Measurements from ENCODE around the gene VILL.

The VILL gene

DNA sequence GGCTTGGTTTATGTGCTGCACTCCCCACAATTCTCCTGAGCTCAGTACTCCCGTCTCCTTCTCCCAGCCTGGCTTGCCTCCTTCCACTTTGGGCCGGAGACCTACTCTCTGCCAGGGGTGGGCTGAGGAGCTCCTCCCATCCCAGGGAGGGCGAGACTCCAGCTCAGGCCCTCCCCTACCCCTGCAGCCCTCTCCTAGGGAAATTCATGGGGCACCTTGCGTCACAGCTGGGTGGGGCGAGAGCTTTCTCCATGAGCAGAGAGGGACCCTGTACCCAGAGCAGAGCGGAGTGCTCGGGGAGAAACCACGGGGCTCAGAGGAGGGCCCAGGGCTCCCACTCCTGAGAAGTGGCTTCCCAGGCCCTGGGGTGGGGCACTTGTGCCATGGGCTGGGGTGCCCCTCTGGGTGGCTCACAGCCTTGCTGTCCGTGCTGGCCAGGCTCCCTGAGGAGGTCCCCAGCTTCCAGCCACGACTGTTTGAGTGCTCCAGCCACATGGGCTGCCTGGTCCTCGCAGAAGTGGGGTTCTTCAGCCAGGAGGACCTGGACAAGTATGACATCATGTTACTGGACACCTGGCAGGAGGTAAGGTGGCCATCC is 13.3 kb downstream of the VILL start:
- no peak for DNase-seq (ENCODE audit: extremely low spot score)
- ChIA-PET POLR2A (no interaction called here), CTCF (interaction anchor here (0.6 to 4.2 kb wide), 20 partner anchors 9 to 149 kb away, joined by 3 to 42 read pairs (median 4); partner anchors contain the start of genes ACAA1 and DLEC1)
- TF ChIP-seq, protein P1, sequence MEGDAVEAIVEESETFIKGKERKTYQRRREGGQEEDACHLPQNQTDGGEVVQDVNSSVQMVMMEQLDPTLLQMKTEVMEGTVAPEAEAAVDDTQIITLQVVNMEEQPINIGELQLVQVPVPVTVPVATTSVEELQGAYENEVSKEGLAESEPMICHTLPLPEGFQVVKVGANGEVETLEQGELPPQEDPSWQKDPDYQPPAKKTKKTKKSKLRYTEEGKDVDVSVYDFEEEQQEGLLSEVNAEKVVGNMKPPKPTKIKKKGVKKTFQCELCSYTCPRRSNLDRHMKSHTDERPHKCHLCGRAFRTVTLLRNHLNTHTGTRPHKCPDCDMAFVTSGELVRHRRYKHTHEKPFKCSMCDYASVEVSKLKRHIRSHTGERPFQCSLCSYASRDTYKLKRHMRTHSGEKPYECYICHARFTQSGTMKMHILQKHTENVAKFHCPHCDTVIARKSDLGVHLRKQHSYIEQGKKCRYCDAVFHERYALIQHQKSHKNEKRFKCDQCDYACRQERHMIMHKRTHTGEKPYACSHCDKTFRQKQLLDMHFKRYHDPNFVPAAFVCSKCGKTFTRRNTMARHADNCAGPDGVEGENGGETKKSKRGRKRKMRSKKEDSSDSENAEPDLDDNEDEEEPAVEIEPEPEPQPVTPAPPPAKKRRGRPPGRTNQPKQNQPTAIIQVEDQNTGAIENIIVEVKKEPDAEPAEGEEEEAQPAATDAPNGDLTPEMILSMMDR (IDR thresholded peaks at IDR 0.05; ENCODE audit: control extremely low read depth, extremely low read depth, low read depth, missing control alignments), result no peak

DNA sequence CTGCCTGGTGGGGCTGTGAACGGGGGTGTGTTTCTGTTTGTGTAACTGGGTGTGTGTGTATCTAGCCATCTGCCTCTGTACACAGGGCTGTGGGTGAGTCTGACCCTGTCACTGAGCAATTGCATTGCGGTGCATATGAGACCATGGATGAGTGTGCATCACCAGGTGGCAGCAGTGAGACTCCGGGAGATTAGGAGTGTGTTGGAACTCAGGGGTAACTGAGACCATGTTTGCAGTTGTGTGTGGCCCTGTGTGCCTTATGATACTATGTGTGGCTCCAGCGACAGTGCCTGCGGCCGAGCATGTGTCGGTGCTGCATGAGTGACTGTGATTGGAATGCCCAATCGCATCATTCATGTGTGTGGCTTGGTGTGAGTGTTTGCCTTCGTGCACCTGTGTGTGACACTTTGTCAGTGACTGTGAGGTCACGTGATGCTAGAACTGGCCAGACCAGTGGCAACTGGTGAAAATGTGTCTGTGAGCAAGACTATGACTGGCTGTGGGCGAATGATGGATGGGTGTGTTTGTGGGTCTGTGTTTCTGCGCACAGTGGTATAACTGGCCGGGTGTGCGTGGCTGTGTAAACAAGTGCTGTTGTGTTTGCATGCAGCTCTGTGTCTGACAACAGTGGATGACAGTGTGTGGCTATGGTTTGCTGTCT is 14.0 kb downstream of the VILL start:
- POLR2A ChIA-PET, result no interaction called here
- CTCF ChIA-PET, result interaction anchor here (0.6 to 4.2 kb wide), 22 partner anchors 8 to 150 kb away, joined by 3 to 42 read pairs (median 4); partner anchors contain the start of genes ACAA1 and DLEC1
- TF ChIP-seq, protein P1 (IDR thresholded peaks at IDR 0.05; ENCODE audit: control extremely low read depth, extremely low read depth, low read depth, missing control alignments), result peak; percentile 75
- DNase-seq (ENCODE audit: extremely low spot score), result no peak

DNA sequence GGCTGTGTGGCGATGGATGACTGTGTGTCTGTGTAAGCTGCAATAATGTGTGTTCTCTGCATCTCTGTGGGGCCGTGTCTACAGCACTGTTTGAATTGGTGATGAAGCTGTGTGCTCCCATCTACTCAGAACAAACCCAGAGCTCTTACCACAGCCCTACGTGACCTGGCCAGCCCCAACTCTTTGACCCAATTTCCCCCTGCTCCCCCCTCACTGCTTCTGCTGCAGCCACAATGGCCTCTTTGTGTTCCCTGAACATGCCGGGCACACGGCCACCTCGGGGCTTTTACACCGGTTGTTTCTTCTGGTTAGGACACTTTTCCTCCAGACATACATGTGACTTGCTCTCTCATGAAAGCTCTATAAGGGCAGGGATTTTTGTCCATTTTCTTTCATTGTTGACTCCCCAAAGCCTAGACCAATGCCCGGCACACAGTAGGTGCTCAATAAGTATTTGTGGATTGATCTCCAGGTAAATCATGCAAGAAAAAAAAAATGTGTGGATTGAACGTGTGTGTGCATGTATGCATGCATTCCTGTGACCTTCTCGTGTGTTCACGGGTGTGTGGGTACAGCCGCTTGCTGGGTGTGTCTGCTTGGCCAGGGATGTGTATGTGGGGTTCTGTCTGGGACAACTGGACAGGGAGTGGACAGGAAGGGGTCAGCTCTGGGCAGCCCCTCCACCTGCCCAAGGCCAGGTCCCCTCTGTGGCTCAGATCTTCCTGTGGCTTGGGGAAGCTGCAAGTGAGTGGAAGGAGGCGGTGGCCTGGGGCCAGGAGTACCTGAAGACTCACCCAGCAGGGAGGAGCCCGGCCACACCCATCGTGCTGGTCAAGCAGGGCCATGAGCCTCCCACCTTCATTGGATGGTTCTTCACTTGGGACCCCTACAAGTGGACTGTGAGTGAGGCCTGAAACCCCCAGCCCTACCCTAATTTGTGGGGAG is 14.8 kb downstream of the VILL start:
- ChIA-PET POLR2A (interaction anchor here (0.6 kb wide), 1 partner anchor 529 kb away, joined by 3 read pairs; no protein-coding TSS in a partner anchor), CTCF (interaction anchor here (0.9 to 4.2 kb wide), 5 partner anchors 8 to 150 kb away, joined by 3 to 13 read pairs (median 7); no protein-coding TSS in a partner anchor)
- DNase-seq (ENCODE audit: extremely low spot score), result no peak
- TF ChIP-seq, protein P1 (IDR thresholded peaks at IDR 0.05; ENCODE audit: control extremely low read depth, extremely low read depth, low read depth, missing control alignments), result no peak

DNA sequence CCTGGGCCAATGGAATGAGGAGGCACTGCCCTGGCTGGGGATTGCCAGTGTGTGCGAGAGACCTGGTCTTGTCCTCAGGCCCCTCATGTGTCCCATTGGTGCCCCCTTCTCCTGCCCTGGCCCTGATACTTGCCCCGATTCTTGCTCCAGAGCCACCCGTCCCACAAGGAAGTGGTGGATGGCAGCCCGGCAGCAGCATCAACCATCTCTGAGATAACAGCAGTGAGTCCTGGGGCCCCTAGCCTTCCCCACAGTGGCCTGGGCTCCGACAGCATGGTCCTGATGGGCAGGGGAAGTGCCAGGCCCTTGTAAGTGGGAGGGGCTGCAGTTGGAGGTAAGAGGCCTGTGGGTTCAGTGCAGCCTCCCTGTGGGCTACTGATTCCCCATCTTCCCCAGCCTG is 15.4 kb downstream of the VILL start:
- TF ChIP-seq, protein P1 (IDR thresholded peaks at IDR 0.05; ENCODE audit: control extremely low read depth, extremely low read depth, low read depth, missing control alignments), result no peak
- CTCF ChIA-PET, result interaction anchor here (1.4 to 1.5 kb wide), 2 partner anchors 31 to 149 kb away, joined by 3 to 5 read pairs; no protein-coding TSS in a partner anchor
- no peak for DNase-seq (ENCODE audit: extremely low spot score)
- POLR2A ChIA-PET, result interaction anchor here (0.6 kb wide), 1 partner anchor 528 kb away, joined by 3 read pairs; no protein-coding TSS in a partner anchor

DNA sequence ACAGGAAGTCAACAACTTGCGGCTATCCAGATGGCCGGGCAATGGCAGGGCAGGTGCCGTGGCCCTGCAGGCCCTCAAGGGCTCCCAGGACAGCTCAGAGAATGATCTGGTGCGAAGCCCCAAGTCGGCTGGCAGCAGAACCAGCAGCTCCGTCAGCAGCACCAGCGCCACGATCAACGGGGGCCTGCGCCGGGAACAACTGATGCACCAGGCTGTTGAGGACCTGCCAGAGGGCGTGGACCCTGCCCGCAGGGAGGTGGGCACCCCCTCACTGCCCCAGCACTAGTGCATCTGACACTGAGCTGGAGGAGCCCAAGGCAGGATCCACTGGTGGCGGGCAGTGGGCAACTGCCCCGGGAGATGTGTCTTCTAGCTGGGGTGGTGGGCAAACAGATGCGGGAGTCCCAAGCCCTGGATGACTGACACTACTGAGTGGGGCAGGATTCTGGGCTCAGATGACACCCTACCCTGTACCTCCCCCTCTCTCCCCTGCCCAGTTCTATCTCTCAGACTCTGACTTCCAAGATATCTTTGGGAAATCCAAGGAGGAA is 15.9 kb downstream of the VILL start:
- ChIA-PET CTCF (interaction anchor here (1.4 kb wide), 1 partner anchor 32 kb away, joined by 5 read pairs; no protein-coding TSS in a partner anchor), POLR2A (no interaction called here)
- TF ChIP-seq, protein P1 (IDR thresholded peaks at IDR 0.05; ENCODE audit: control extremely low read depth, extremely low read depth, low read depth, missing control alignments), result no peak
- no peak for DNase-seq (ENCODE audit: extremely low spot score)

DNA sequence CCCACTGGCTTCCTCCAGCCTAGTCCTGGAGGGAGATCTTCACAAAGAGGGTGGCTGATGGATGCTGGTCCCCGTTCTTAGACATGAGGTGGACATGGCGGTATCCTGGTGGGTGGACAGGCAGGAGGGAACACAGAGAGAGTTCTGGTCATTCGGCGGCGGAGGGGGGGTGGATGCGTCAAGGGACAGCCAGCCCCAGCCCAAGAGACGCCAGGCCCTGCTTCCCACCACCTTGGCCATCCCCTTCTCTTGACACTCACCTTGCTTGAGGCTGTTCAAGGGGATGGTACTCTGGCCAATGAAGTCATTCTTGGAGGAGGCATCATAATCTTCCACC is 17.1 kb downstream of the VILL start:
- POLR2A ChIA-PET, result no interaction called here
- DNase-seq (ENCODE audit: extremely low spot score), result no peak
- TF ChIP-seq, protein P1 (IDR thresholded peaks at IDR 0.05; ENCODE audit: control extremely low read depth, extremely low read depth, low read depth, missing control alignments), result no peak
- CTCF ChIA-PET, result no interaction called here
